GM23338 (cell line): Measurements from ENCODE around the gene ELP2.

Experiments used
- CREB1 ChIP-seq: fragments of 250-450 bp; sonication (Bioruptor Pico); IDR thresholded peaks from 2 replicates; pipeline ENCODE4 v1.5.0; 2020; ENCODE audit warnings: low read depth, mild to moderate bottlenecking, moderate library complexity
- CTCF ChIP-seq, 2 experiments: fragments of 200-600 bp in 1 of 2; sonication (generic) in 1 of 2; conservative IDR thresholded peaks; 2 replicates each; pipeline versions ENCODE4 v1.5.1 to v1.6.1; 2016 to 2017; ENCODE audit warnings: antibody characterized with exemption in 2 of 2, low read depth in 2 of 2, mild to moderate bottlenecking in 2 of 2, moderate library complexity in 1 of 2
- ETS1 ChIP-seq: IDR thresholded peaks from 2 replicates; pipeline ENCODE4 v1.6.1; 2016; ENCODE audit warnings: antibody characterized with exemption
- EZH2 ChIP-seq: fragments of 200-600 bp; sonication (generic); IDR thresholded peaks from one replicate; pipeline ENCODE4 v1.8.0; 2017; ENCODE audit warnings: antibody characterized with exemption, mild to moderate bottlenecking, low read depth; ENCODE audit not compliant: unreplicated experiment
- EZH2phosphoT487 ChIP-seq: fragments of 200-600 bp; sonication (generic); IDR thresholded peaks from one replicate; pipeline ENCODE4 v1.8.1; 2018; ENCODE audit warnings: antibody characterized with exemption; ENCODE audit not compliant: unreplicated experiment
- JUNB ChIP-seq: IDR thresholded peaks from one replicate; pipeline ENCODE4 v1.6.1; 2016; ENCODE audit warnings: antibody characterized with exemption; ENCODE audit not compliant: unreplicated experiment
- NANOG ChIP-seq: IDR thresholded peaks from 2 replicates; pipeline ENCODE4 v1.6.1; 2016; ENCODE audit warnings: antibody characterized with exemption, borderline replicate concordance
- POLR2AphosphoS5 ChIP-seq: IDR thresholded peaks from 2 replicates; pipeline ENCODE4 v1.6.1; 2016; ENCODE audit warnings: antibody characterized with exemption, low read depth
- REST ChIP-seq: IDR thresholded peaks from one replicate; pipeline ENCODE4 v1.6.1; 2018; ENCODE audit warnings: antibody characterized with exemption; ENCODE audit not compliant: unreplicated experiment
- STAT1 ChIP-seq: IDR thresholded peaks from one replicate; pipeline ENCODE4 v1.6.1; 2016; ENCODE audit warnings: antibody characterized with exemption; ENCODE audit not compliant: unreplicated experiment
- ZNF114 ChIP-seq: fragments of 250-450 bp; sonication (Bioruptor Pico); IDR thresholded peaks from 2 replicates; pipeline ENCODE4 v1.5.0; 2020; ENCODE audit warnings: mild to moderate bottlenecking, moderate library complexity
- ZNF331 ChIP-seq: fragments of 250-450 bp; sonication (Bioruptor Pico); IDR thresholded peaks from 2 replicates; pipeline ENCODE4 v1.5.0; 2020; ENCODE audit warnings: low read depth, mild to moderate bottlenecking, moderate library complexity
- ZNF462 ChIP-seq: fragments of 250-450 bp; sonication (Bioruptor Pico); IDR thresholded peaks from 2 replicates; pipeline ENCODE4 v1.5.0; 2020; ENCODE audit warnings: mild to moderate bottlenecking, moderate library complexity

- TF ChIP-seq CTCF (conservative IDR thresholded peaks at IDR 0.05; ENCODE audit: low read depth in 2 of 2) (no peak), ZNF331 (CRISPR knock-in tag) (no peak), POLR2AphosphoS5 (no peak), REST (no peak), EZH2 (no peak), STAT1 (no peak), ETS1 (no peak), ZNF462 (CRISPR knock-in tag) (no peak), JUNB (no peak), CREB1 (CRISPR knock-in tag) (no peak), ZNF114 (CRISPR knock-in tag) (no peak), EZH2phosphoT487 (no peak), NANOG (no peak)
These were observed 48.2 kb downstream of the ELP2 start for GRCh38 chr18:36177913-36178312.
